HG03039 (cell line): Measurements from ENCODE around the gene PDE4A.

Source experiments
- ATAC-seq: cut with Tn5 transposase; IDR thresholded peaks from one replicate; pipeline ENCODE4 v1.9.1; 2021; ENCODE audit warnings: mild to moderate bottlenecking, moderate library complexity; ENCODE audit not compliant: unreplicated experiment

Gene PDE4A

GRCh38 chr19:10505583-10506229 is 85.4 kb downstream of the PDE4A start:
- no peak for ATAC-seq

- ATAC-seq: no peak
Observed at GRCh38 chr19:10508036-10508435, 87.7 kb downstream of the PDE4A start.

GRCh38 chr19:10508707-10509106 is 88.4 kb downstream of the PDE4A start:
- ATAC-seq: no peak

- ATAC-seq: no peak
Observed at GRCh38 chr19:10510301-10510802, 90.0 kb downstream of the PDE4A start.

GRCh38 chr19:10513223-10513622 is 92.9 kb downstream of the PDE4A start:
- ATAC-seq: no peak

GRCh38 chr19:10514211-10515145 is 94.1 kb downstream of the PDE4A start:
- no peak for ATAC-seq

- no peak for ATAC-seq
Observed at GRCh38 chr19:10516064-10516385, 95.7 kb downstream of the PDE4A start.

- ATAC-seq: no peak
Observed at GRCh38 chr19:10516671-10517286, 96.4 kb downstream of the PDE4A start.

- ATAC-seq: no peak
Observed at GRCh38 chr19:10517361-10517759, 97.0 kb downstream of the PDE4A start, which contains the start of gene S1PR5. Gene S1PR5 (minus strand): TSS chr19:10517447. CDS start chr19:10515011, 2,436 bp downstream.

GRCh38 chr19:10517760-10518443 is 97.6 kb downstream of the PDE4A start:
- ATAC-seq: no peak

GRCh38 chr19:10518444-10519361 is 98.4 kb downstream of the PDE4A start:
- no peak for ATAC-seq
